ENCODE measurements around the gene PEX10. TPM values are rescaled to one million over a fixed set of nuclear protein-coding genes. Genes with fewer than 3 reads are reported as not detected.
"Not testable (repeated sequence)": the region's sequence is repeated elsewhere in the genome, so short reads cannot be mapped to it uniquely, and the experiment has no call there.

PEX10 gene
- polyA plus RNA-seq (2011; rRNA removed): 11.9 and 14.4 TPM in 2 replicates
- 9.0 and 9.1 TPM in 2 replicates for polyA minus RNA-seq (2011; rRNA and poly(A)+ RNA removed)

DNA sequence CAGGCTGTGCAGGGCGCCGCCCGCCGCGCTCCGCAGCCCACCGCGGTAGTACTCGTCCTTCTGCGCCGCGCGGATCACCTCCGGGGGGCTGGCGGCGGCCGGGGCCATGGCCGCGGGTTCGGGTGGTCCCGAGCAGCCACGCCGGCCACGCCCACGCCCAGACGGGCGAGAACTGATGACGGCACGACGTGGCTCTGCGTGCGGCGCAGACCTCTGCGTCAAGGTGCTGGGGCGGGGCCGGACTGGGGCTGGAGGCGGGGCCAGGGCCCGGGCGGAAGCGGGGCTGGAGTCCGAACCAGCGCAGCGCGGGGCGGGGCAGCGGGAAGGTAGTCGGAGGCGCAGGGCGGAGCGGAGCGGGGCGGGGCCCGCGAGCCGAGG is at the start of gene PEX10:
Gene PEX10 (minus strand): TSS at position 170 of the 378 bp plus-strand sequence. CDS start 62 bp downstream, at position 108.
- H3K27ac ChIP-seq (ENCODE audit: low read depth, low read length): peak within 1 kb of the TSS; percentile 31
- ChIA-PET POLR2A (no interaction called here), CTCF (interaction anchor here (0.8 to 1.8 kb wide), 4 partner anchors 135 to 1012 kb away, joined by 3 to 20 read pairs (median 8); partner anchors contain the start of gene FAAP20)
- TF ChIP-seq, protein P1, sequence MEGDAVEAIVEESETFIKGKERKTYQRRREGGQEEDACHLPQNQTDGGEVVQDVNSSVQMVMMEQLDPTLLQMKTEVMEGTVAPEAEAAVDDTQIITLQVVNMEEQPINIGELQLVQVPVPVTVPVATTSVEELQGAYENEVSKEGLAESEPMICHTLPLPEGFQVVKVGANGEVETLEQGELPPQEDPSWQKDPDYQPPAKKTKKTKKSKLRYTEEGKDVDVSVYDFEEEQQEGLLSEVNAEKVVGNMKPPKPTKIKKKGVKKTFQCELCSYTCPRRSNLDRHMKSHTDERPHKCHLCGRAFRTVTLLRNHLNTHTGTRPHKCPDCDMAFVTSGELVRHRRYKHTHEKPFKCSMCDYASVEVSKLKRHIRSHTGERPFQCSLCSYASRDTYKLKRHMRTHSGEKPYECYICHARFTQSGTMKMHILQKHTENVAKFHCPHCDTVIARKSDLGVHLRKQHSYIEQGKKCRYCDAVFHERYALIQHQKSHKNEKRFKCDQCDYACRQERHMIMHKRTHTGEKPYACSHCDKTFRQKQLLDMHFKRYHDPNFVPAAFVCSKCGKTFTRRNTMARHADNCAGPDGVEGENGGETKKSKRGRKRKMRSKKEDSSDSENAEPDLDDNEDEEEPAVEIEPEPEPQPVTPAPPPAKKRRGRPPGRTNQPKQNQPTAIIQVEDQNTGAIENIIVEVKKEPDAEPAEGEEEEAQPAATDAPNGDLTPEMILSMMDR (IDR thresholded peaks at IDR 0.05; ENCODE audit: low read depth, low read length): no peak
- H3K9me3 ChIP-seq (ENCODE audit: control insufficient read depth, insufficient read depth, low read length): no peaks in the 10 kb centered on the region; the same call in 1 of the 2 replicates
- peak within 1 kb of the TSS; percentile 87 for H3K4me3 ChIP-seq (ENCODE audit: low read depth, low read length)
- H3K27me3 ChIP-seq (ENCODE audit: control insufficient read depth, insufficient read depth, low read length): no peaks in the 10 kb centered on the region
- DNase-seq (ENCODE audit: low read depth, low spot score): peak; percentile 80

DNA sequence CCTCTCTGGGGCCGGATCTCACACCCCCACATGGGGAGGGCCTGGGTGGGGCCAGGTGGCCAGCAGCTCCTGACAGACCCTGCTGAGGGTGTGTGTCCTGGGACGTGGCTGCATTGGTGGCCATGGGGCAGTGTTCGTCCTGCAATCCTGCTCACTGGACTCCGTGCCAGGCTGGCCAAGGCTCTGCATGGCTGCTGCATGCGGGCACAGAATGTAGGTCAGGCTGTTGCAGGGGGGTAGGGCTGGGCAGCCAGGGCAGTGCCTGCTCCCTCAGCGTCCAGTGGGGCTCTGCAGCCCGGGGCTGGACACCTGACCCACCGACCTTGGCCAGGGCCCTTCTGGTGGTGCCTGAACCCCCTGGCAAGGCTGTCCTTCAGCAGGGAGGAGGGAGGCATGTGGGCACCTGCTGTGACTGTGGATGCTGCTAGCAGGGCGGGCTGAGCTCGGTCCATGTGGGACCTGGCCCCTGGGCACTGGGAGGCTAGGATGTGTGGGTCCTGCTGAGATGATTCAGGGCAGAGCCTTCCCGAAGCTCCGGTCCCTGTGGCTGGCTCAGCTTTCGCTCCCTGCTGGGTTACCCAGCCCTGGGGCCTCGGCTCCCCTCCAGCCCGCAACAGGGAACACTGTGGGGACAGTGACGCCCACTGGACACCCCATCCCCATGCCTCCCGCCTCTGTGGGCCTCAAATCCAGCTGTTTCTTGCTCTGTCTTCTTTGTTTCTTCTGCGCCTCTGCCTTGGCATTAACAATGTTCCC is 48.8 kb upstream of the PEX10 start:
- TF ChIP-seq, protein P1 (IDR thresholded peaks at IDR 0.05; ENCODE audit: low read depth, low read length): no peak
- ChIA-PET CTCF (interaction anchor here (1.3 kb wide), 1 partner anchor 86 kb away, joined by 8 read pairs; no protein-coding TSS in a partner anchor), POLR2A (no interaction called here)
- no peak overlapping the region for H3K27ac ChIP-seq (ENCODE audit: low read depth, low read length)
- no peaks in the 10 kb centered on the region; the same call in 1 of the 2 replicates for H3K9me3 ChIP-seq (ENCODE audit: control insufficient read depth, insufficient read depth, low read length)
- DNase-seq (ENCODE audit: low read depth, low spot score): no peak
- H3K4me3 ChIP-seq (ENCODE audit: low read depth, low read length): no peak overlapping the region
- peaks cover 36% of the 10 kb centered on the region for H3K27me3 ChIP-seq (ENCODE audit: control insufficient read depth, insufficient read depth, low read length)

DNA sequence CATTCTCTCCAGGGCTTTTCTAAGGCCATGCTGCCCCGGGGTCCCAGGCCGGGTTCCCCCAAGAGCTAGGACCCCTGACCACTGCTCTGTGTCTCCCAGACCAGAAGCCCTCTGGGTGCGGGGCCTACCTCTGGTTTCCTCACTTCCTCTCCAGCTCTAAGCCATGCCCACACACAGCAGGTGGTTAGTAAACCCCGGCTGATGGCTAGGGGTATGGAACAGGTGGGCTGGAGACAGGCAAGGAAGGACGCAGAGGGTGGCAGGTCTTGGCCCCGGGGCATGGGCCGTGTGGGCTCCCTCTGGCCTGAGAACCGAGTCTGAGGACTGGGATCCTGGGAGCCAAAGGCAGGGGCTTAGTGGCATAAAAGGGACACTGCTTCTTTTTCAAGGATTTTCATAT is 47.8 kb upstream of the PEX10 start:
- TF ChIP-seq, protein P1 (IDR thresholded peaks at IDR 0.05; ENCODE audit: low read depth, low read length): no peak
- no peak for DNase-seq (ENCODE audit: low read depth, low spot score)
- Histone ChIP-seq H3K27ac (ENCODE audit: low read depth, low read length) (no peak overlapping the region), H3K27me3 (ENCODE audit: control insufficient read depth, insufficient read depth, low read length) (peaks cover 35% of the 10 kb centered on the region), H3K4me3 (ENCODE audit: low read depth, low read length) (no peak overlapping the region), H3K9me3 (ENCODE audit: control insufficient read depth, insufficient read depth, low read length) (no peaks in the 10 kb centered on the region; the same call in 1 of the 2 replicates)
- CTCF ChIA-PET: interaction anchor here (1.3 kb wide), 1 partner anchor 87 kb away, joined by 8 read pairs; no protein-coding TSS in a partner anchor
- POLR2A ChIA-PET: no interaction called here

DNA sequence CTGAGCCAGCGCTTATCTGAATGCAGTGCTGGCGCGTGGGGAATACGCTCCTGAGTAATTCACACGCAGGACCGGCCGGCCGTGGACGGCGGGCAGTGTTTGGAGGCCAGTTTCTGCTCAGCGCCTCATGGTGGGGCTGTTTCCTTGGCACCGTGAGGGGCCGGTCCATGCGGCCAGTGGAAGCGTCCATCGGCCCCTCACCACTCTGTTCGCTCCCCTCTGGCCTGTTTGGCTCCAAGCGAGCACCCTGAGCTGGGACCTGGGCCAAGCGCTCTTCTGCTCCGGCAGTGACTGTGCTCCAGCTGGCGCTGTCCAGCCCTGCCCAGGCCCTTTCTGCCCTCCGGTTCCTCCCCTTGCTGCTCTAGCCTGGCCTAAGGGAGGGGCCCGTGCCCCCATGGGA is 47.4 kb upstream of the PEX10 start:
- DNase-seq (ENCODE audit: low read depth, low spot score): peak; percentile 2
- Histone ChIP-seq H3K27me3 (ENCODE audit: control insufficient read depth, insufficient read depth, low read length) (peaks cover 31% of the 10 kb centered on the region), H3K9me3 (ENCODE audit: control insufficient read depth, insufficient read depth, low read length) (no peaks in the 10 kb centered on the region; the same call in 1 of the 2 replicates), H3K4me3 (ENCODE audit: low read depth, low read length) (no peak overlapping the region), H3K27ac (ENCODE audit: low read depth, low read length) (no peak overlapping the region)
- ChIA-PET POLR2A (no interaction called here), CTCF (interaction anchor here (1.3 kb wide), 1 partner anchor 88 kb away, joined by 8 read pairs; no protein-coding TSS in a partner anchor)
- TF ChIP-seq, protein P1 (IDR thresholded peaks at IDR 0.05; ENCODE audit: low read depth, low read length): peak; percentile 33

DNA sequence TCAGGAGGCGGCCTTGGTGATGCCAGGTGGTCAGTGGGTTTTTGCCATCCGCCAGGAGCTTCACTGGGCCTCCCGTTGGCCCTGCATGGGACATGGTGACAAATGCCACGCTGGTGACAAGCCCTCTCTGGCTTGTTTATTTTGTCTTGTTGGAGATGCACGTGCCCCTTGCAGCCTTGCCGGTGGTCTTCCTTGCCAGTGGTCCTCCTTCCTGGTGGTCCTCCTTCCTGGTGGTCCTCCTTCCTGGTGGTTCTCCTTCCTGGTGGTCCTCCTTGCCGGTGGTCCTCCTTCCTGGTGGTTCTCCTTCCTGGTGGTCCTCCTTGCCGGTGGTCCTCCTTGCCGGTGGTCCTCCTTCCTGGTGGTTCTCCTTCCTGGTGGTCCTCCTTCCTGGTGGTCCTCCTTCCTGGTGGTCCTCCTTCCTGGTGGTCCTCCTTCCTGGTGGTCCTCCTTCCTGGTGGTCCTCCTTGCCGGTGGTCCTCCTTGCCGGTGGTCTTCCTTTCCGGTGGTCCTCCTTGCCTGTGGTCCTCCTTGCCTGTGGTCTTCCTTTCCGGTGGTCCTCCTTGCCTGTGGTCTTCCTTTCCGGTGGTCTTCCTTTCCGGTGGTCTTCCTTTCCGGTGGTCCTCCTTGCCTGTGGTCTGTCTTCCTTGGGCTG is 46.9 kb upstream of the PEX10 start:
- POLR2A ChIA-PET; H3K4me3 ChIP-seq (ENCODE audit: low read depth, low read length); DNase-seq (ENCODE audit: low read depth, low spot score); CTCF ChIA-PET; H3K27ac ChIP-seq (ENCODE audit: low read depth, low read length); H3K9me3 ChIP-seq (ENCODE audit: control insufficient read depth, insufficient read depth, low read length): not testable (repeated sequence)
- peaks cover 26% of the 10 kb centered on the region for H3K27me3 ChIP-seq (ENCODE audit: control insufficient read depth, insufficient read depth, low read length)

Measured in AG04450 (cell line).